Liver (tissue), 3 donors: Measurements from ENCODE around the gene ZBTB11.

Experiments used
- EGR1 ChIP-seq, 2 donors: IDR thresholded peaks; 2 replicates each; pipeline ENCODE4 v1.6.1; 2016 to 2018; ENCODE audit warnings: antibody characterized with exemption in 2 of 2, low read depth in 2 of 2
- HNF4G ChIP-seq: IDR thresholded peaks from 2 replicates; pipeline ENCODE4 v1.6.1; 2016; ENCODE audit warnings: antibody characterized with exemption
- RXRA ChIP-seq, 2 donors: IDR thresholded peaks; 2 replicates each; pipeline ENCODE4 v1.6.1; 2017 to 2018; ENCODE audit warnings: antibody characterized with exemption in 2 of 2, mild to moderate bottlenecking in 1 of 2
- SP1 ChIP-seq: IDR thresholded peaks from 2 replicates; pipeline ENCODE4 v1.6.1; 2018; ENCODE audit warnings: antibody characterized with exemption, mild to moderate bottlenecking
- YY1 ChIP-seq: IDR thresholded peaks from 2 replicates; pipeline ENCODE4 v1.6.1; 2016; ENCODE audit warnings: antibody characterized with exemption, mild to moderate bottlenecking
- TF ChIP-seq, protein P1 (sequence below): fragments of 150-350 bp; IDR thresholded peaks from 2 replicates; pipeline ENCODE4 v1.5.1; 2017; ENCODE audit warnings: improper control_type of control experiment, low read depth, low read length; ENCODE audit not compliant: missing input control
- TF ChIP-seq, protein P2 (sequence below): IDR thresholded peaks from 2 replicates; pipeline ENCODE4 v1.6.1; 2016; ENCODE audit warnings: antibody characterized with exemption
- TF ChIP-seq, protein P3 (sequence below): IDR thresholded peaks from 2 replicates; pipeline ENCODE4 v1.6.1; 2016; ENCODE audit warnings: antibody characterized with exemption
- donor health status: healthy.
- donor health status: healthy.

DNA sequence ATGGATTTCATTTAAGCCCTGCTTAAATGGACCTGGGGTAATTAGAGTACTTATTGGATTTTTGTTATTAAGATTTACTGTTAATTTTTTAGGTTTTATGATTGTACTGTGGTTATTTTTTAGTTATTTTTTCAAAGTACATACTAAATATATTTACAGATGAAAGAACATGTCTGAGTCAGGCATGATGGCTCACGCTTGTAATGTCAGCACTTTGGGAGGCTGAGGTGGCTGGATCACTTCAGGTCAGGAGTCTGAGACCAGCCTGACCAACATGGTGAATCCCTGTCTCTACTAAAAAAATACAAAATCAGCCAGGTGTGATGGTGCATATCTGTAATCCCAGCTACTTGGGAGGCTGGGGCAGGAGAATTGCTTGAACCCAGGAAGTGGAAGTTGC is 25.8 kb upstream of the ZBTB11 start:
- no peak for TF ChIP-seq EGR1 (IDR thresholded peaks at IDR 0.05; ENCODE audit: low read depth in 2 of 2)
- no peak for TF ChIP-seq HNF4G
- TF ChIP-seq, protein P1, sequence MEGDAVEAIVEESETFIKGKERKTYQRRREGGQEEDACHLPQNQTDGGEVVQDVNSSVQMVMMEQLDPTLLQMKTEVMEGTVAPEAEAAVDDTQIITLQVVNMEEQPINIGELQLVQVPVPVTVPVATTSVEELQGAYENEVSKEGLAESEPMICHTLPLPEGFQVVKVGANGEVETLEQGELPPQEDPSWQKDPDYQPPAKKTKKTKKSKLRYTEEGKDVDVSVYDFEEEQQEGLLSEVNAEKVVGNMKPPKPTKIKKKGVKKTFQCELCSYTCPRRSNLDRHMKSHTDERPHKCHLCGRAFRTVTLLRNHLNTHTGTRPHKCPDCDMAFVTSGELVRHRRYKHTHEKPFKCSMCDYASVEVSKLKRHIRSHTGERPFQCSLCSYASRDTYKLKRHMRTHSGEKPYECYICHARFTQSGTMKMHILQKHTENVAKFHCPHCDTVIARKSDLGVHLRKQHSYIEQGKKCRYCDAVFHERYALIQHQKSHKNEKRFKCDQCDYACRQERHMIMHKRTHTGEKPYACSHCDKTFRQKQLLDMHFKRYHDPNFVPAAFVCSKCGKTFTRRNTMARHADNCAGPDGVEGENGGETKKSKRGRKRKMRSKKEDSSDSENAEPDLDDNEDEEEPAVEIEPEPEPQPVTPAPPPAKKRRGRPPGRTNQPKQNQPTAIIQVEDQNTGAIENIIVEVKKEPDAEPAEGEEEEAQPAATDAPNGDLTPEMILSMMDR = no peak
- TF ChIP-seq YY1 = no peak
- TF ChIP-seq SP1 = no peak
- TF ChIP-seq, protein P2, sequence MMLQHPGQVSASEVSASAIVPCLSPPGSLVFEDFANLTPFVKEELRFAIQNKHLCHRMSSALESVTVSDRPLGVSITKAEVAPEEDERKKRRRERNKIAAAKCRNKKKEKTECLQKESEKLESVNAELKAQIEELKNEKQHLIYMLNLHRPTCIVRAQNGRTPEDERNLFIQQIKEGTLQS = no peak
- no peak for TF ChIP-seq RXRA (IDR thresholded peaks at IDR 0.05)
- TF ChIP-seq, protein P3, sequence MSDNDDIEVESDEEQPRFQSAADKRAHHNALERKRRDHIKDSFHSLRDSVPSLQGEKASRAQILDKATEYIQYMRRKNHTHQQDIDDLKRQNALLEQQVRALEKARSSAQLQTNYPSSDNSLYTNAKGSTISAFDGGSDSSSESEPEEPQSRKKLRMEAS = no peak
